Activated CD4-positive, alpha-beta T cell treated with anti-CD3 and anti-CD28 coated beads for 4 hours (primary cell): Measurements from ENCODE around the gene DAD1.

ENCODE experiments used
- DNase-seq, 2 donors: peaks; one replicate each; pipeline ENCODE4 v3.0.0-alpha.2; 2020

The DAD1 gene

DNA sequence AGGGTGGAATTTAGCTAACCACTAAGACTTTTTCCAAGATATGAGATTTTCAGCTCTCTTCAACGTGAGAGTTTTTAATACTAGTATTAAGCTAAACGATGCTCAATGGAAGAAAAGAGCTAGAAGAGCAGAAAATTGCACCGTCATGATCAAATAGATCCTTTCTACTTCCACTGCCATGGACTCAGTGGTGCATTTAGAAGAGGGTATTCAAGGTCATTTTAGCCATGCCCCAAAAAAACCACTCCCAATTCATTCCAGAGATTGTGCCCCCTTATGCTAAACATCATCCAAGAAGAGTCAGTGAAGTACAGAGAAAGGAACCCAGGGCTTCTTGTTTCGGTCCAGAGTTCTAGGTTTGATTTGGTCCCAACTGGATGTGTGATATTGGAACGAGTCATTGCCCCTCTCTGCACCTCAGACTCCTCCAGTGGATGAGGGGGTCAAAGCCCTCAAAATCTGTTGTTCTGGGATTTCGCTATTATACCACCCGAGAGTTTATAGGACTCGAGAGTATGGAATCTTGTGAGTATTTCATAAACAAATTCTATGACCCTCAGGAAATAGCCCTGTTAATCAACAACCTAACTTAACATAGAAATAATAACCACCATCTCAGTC, 55.2 kb downstream of the DAD1 start:
- DNase-seq, result no peak

DNA sequence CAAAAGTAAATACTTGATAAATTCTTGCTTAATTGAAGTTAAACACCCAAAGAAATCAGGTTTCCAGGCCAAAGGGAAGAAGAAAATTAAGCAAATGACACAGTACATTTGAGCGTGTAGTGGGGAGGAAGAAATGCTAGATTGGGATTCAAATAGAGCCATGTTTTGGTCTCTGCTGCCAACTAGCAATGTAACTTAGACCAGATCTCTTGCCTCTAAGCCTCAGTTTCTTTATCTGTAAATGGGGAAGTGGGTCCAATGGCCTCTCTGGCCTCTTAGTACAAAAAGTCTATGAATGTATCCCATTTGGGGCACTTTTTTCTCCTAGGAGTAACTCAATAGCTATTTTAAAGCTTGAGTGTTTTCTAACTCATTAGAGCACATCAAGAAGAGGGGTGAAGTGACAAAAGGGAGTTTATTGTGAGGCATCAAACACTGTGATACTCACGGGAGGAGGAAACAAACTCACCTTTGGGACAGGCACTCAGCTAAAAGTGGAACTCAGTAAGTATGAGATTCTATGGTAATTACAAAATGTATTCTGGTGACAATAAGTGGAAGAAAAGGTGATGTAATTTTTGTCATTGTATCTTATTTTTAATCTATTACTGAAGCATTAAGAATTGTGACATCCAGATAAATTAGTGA, 55.8 kb downstream of the DAD1 start:
- no peak for DNase-seq

DNA sequence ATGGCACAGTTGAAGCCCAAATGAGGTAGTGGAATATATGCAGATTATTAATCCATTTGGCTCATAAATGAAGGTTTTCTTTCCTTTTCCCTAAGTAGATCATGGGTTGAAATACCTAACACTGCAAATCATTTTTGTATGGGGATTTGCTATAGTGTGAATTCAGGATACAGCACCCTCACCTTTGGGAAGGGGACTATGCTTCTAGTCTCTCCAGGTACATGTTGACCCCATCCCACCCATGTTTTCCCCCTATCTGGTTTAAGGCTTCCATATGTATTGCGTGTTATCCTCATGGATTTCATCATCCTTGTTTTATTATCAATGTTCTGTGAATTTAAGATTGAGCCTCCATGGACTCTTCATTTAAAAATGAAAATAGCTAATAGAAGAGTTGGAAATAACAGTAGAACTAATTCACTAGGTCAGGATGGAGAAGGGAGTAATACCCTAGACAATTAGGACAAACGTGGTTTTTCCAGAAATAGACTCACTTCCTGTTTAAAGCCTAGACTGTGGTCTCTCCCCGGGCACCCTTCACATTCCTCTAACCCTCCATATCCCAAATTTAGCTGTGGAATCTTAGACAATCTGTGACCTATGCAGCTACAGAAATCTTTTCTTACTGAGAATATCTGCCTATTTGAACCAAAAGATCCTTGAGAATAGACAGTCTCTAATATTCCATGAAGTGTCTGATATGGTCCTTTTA, 56.5 kb downstream of the DAD1 start:
- DNase-seq, result no peak

DNA sequence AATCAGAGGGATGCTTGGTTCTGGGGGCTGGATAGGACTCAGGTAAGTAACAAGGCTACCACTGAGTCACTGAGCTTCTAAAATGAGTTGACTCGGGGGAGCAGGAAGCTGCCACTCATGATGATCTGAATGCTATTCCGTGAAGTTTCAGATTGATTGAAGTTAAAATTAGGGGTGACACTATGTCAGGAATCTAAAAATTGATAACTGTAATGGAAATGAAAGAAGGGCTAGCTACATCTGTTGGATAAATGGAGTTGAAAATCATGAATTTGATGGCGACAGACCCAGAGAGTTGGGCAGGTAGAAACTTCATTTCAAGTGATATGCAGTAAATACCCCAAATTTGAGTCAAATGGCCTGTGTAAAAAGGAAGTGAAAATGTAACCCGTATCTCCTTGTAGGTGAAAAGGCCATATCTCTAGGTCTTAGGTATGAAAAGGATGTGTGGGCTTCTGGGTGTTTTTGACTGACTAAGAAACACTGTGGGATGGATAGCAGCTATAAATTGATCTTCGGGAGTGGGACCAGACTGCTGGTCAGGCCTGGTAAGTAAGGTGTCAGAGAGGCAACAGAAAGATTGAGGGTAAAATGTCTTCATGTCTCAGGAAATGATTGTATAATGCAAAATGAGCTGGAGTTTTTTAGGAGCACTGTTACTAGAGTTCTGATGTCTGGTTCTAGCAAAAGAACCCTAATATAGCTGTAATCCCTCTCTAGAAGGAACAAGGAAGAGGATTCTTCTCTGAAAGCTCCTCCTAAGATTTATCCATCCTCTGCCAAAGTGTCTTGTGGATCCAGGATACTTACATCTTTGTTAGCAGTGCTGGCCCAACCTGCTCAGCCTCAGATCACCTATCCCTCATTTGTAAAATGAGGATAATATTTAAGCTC, 57.3 kb downstream of the DAD1 start:
- no peak for DNase-seq

DNA sequence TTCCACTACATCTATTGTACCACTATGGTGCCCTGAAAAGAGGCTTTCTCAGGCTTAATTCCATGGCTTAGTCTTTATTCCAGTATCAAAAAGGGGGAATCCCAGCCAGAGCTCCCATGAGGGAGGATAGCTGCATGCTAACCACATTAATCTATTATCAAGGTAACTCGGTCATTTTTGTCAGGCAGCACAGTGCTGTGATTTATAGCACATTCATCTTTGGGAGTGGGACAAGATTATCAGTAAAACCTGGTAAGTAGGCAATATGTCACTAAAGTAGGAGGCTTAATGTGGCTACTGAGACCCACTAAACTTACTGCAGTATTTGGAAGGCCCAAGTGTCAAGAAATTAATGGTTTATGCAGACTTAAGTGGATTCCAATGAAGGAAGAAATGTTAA, 58.9 kb downstream of the DAD1 start:
- no peak for DNase-seq

DNA sequence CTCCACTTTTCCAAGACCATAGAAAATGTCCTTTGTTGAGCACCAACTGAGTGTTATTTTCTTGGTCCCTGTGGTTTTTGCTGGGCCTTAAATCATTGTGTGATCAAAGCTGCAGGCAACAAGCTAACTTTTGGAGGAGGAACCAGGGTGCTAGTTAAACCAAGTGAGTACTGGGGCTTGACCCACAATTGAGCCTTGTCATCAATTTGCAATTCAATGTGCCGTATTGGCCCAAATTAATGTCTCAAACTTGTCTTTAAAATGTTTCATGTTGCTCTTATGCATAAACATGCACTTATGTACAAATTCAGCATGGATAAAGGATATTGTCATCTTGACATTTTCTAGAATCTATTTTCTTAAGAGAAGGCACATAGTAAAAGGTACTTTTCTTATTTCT, 62.3 kb downstream of the DAD1 start:
- no peak for DNase-seq

DNA sequence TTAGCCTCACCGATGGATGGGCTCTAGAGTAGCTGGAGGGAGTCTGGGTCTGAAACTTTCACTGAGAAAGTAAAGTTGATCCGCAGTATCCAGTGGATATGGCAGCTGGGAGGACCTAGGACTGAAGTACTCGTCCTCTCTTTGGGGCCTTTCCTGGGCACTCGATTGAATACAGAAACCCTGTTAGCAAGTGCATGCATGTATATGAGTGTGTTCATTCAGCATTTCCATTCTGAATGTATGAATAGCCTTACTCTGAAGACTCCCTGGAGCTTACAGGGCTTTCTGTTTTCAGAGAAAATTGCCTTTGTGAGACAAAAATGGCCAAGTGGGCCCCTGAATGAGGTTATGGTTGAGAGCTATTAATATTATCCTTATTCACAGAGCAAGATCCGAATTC, 62.8 kb downstream of the DAD1 start:
- no peak for DNase-seq

DNA sequence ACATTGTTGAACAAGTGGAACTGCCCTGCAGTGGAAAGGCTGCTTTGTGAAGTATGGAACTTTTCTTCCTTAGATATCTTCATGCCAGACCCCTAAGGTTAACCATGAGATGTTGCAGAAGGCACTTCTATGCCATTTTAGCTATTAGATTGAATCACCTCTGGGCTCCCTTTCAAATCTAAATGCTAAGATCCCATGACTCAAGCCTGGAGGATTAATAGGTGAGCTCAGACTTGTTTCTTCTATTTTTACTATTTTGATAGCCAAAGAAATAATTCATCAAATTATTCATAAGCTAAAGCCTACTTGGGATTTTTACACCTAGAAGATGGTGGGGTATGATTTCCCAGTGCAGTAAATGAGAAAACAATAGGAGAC, 64.3 kb downstream of the DAD1 start:
- no peak for DNase-seq

DNA sequence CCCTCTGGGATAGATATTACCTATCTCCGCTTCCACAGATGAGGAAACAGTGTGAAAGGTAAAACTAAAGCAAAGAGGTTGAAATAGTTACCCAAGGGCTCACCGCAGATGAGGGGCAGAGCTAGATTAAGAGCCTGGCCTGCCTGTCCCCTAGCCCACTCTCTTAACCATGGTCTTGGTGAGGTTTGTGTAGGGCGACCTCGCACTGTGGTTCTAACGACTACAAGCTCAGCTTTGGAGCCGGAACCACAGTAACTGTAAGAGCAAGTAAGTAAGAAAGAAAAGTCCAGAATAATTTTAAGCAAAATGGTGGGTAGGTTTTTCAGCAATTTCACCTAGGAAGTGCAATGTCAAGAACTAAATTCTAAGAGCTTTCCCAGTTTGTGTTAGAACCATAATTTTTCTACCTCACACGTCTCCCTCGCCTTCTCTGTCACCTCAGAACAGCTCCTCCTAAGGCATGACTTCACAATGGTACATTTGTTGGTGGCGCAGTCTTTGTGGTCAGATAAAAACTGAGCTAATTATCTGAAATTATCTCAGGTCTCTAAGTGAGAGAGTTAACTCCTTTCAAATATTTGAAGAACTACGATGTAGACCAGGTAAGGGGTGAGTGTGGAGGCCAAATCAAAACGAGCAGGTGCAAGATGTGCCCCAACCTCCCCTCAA, 64.8 kb downstream of the DAD1 start:
- DNase-seq, result no peak

DNA sequence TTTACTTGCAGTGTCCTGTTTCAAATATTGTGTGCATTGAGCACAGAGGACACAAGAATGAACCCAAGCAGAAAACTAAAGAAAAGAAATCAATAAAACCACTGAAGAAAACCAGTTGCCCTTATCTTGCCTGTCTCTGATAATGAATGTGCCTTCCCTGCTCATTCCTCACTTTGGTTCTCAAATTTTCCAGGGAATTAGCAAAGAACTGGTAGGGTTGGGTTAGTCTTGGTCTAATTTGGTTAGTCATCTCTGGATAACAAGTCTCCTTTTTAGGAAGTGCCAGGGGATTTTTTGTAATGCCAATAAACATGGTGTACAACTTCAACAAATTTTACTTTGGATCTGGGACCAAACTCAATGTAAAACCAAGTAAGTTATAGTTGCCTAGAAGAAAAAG, 65.7 kb downstream of the DAD1 start:
- DNase-seq, result no peak

DNA sequence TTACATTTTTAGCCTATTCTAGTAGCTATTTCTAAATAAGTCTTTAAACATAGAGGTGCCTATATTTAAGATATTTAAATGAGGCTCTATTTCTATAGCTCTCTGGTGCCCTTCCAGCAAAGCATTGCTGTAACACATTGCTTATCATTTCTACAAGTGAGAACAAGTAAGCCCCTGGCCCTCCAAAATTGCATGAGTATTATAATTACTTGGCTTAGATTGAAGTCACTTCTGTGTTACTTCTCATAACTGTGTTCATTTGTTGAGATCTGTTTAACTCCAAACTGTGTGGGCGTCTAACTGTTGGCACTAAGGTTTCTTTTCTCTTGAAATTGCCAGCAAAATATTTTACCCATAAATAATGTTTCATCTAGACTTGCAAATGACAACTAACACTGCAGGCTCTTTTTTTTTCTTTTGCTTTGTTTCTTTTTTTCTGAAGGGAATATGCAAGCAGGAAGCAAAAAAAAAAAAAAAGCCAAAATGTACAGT, 66.5 kb downstream of the DAD1 start:
- DNase-seq, result no peak

DNA sequence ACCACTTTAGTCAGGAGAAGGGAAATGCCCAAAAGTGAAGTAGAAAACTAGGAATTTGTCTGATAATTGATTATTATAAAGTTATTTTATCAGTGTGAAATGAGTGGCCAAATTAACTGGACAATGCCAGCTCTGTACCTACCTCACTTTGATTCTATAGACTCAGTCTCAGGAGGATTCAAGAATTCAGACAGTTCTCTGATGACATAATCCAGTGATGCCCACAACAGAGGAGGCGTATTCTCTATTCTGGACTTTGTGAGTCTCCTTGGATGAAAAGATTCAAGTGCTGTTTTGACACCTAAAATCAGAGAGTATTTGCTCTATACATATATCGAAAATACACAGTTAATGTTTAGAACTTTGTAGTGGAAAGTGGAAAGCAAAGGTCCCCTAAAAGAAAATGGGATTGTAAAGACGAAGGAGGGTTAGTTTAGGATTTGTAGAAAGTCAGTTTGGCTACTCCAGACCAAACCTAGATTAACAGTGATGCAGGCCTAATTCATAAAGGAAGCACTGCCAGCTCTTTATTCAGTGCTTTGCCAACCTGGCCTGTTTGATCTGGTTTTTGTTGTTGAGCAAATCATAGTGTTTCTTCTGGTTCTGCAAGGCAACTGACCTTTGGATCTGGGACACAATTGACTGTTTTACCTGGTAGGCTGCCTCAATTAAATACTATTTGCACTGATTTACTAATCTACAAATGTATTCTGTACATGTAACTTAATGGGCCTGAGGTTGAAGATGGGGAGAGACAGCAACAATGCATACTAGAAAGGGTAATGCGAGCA, 67.4 kb downstream of the DAD1 start:
- no peak for DNase-seq

DNA sequence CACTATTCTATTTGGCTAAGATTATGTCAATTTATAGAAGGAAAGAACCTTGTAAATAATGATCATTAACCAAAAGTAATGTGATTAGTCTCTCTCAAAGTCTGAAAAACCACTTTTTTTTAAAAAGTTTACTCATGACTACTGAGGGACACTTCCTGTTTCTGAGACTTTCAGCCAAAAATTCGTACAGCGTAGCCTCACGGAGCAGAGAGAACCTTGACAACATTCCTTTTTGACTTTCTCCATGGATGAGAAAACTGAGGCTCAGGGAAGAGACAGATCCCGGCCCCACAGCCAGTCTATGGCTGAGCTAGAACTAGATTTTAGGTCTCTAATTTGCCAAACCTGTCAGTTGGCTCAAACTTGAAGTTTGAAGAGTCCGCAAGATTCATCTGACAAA, 68.2 kb downstream of the DAD1 start:
- DNase-seq, result no peak

DNA sequence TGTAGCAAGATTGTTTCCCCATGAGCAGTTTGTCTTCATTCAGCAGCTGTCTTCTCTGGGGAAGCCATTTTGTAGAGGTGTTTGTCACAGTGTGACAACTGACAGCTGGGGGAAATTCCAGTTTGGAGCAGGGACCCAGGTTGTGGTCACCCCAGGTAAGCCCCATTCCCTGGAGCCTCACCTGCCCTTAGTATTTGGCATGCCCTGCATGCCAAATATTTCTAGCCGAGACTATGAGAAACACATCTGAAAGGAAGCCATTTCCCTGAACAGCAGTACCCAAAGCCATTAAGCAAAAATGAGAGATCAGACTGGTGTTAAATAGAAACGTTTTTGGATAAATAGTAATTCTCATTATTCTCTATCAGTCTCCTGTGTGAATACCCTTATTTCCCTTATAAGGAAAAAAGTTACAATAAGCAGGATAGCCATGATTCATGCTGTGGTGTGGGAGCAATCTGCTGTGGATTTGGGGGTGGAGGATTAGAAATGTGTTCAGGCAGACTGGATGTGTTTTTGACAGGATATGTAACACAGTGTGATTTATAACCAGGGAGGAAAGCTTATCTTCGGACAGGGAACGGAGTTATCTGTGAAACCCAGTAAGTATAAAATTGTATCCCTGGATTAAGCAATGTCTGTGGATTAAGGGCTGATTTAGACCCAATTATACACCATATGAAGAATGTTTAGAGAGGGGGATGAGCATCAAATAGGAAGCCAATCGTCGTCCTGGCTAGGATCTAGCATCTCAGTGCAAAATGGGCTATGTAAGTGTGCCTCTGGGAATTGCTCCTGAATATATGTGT, 68.9 kb downstream of the DAD1 start:
- no peak for DNase-seq

DNA sequence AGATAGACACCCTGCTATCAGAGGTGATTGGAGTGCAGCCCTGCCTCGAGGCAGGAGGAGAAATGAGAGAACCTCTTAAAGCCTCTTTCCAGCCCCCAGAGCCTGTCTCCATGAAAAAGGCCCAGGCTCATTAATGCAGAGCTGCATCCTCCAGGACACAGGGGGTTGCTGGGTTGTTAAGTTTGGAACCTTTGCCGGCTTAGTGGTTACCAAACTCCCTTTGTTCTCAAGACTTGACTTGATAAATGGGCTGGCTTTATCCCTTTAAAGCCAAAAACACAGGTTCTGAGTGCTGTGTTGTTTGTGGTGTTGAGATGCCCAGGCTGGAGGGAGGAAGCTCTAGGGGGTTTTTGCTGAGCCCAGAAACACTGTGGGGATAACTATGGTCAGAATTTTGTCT, 71.0 kb downstream of the DAD1 start:
- DNase-seq, result no peak

DNA sequence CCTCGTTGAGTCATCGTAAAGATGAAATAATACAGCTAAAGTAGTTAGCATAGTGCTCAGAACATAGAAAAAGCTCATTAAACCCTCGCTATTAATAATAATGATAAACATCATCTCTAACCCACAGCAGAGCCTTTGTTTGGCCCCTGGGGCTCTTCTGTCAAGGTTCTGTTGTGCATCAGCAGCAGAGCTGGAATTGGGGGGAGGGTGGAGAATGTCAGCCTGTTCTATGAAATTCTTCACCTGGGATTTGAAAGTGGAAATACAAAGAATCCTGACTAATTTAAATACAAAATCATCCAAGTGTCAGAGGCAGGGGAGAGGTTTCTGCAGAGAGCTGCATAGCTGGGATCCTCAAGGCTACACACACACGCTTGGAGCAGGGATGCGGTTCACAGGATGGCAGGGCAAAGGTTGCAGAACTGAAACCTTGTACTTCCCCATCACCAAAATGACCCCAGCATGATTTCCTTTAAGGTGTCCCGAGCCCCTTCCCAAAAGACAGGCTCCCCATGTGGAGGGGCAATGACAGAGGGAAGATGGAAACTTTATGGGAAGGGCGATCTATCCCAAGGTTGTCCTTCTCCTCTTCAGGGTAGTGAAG, 71.8 kb downstream of the DAD1 start:
- DNase-seq, result no peak

DNA sequence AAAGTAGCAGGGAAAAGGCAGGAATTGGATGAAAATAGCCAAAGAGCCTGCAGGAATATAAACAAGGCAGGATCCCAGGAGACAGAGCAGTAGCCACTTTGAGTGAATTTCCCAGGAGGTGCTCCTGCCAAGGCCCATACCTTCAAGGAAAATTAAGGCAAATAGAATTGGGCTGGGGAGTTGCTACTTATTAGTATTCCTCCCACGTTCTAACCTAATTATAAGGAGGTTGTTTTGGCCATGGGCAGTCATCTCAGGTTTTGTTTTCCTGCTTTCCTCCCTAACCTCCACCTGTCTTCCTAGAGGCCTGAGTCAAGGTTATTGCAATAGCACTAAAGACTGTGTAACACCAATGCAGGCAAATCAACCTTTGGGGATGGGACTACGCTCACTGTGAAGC, 73.1 kb downstream of the DAD1 start:
- DNase-seq, result no peak
